HK-2 (cell line): Measurements from ENCODE around the gene CADM2.

Experiments
- DNase-seq: peaks from one replicate; pipeline ENCODE4 v3.0.0-alpha.2; 2018; ENCODE audit not compliant: unreplicated experiment

The CADM2 gene

GRCh38 chr3:85316252-85316651 is 357.5 kb downstream of the CADM2 start:
- DNase-seq, result no peak

DNA sequence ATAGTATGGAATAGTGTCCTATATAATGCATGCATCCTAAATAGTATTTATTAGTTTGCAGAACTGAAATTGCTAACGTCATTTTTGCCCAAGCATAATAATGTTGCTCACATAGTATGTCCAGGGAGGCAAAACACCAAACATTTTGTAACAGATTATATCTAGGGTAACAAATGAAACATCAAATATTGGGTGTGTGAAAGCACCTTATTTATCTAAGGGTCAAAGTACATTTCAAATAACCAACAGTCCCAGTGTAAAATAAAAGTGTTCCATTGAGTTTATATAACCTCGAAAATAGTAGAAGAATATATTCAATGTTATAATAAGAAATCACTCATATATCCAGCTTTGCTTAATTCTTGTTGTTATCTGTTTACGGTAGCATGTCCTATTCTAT is 363.1 kb downstream of the CADM2 start:
- DNase-seq, result no peak

GRCh38 chr3:85330071-85330470 is 371.3 kb downstream of the CADM2 start:
- no peak for DNase-seq

DNA sequence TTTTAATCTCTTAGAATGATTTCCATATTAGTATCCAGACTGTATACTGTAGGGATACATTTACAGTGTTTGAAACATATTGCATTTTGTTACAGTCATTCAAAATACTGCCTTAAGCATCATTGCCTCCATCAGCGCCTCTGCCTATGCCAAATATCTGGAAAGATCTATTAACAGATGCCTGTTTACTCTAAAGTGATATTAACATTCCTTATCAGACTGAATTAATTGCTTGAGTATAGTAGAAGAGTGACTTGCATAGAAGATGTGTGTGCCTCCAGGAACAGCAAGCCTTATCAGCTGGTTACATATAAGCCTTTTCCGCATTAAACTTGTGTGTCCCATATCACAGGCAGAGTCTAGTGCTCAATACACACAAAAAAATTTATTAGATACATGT is 379.1 kb downstream of the CADM2 start:
- no peak for DNase-seq

- DNase-seq, result no peak
Observed at GRCh38 chr3:85342915-85343314, 384.1 kb downstream of the CADM2 start.

DNA sequence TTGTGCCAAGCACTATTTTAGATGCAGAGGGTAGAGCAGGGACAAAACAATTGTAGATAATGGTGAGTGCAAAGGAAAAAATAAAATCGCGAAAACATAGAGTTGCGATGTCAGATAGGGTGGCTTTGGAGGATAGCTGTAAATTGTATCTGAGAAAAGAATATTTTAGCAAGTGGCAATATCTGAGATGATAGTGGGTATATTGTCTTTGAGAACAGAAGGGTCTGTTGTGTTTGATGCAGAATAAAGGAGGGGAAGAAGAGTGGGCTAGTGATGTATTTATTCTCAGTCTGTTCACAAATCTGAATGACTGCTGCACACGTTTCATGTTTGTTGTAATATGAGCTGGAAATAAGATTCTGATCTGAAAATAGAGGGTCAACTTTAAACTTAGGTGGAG is 396.8 kb downstream of the CADM2 start:
- no peak for DNase-seq

DNA sequence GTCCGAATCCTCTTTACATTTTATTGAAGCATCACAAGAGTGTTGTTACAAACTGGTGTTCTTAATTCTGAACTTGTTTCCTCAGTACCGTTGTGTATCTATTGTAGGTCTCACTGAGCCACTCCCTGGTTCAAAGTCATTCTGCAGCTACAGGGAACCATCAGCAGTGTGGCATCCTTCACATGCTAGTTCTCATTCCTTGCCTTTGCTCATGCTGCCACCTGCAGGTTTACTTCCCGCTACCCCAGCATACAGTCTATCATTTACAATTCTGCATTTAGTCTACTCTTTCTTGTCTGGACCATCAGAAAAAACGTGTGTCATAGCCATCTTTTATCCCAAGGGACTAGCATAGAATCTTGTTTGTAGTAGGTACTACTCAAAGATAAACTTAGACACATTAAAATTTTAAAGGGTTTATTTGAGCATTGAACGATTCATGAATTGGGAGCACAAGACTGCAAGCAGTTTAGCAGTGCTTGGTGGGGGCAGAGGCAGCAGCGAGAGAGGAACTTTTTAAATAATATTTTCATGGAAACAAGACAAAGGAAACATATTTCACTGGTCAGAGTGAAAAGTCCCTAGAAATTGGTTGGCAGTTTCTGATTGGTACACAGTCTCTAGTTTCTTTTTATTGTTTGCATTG is 402.1 kb downstream of the CADM2 start:
- DNase-seq, result peak; percentile 40

DNA sequence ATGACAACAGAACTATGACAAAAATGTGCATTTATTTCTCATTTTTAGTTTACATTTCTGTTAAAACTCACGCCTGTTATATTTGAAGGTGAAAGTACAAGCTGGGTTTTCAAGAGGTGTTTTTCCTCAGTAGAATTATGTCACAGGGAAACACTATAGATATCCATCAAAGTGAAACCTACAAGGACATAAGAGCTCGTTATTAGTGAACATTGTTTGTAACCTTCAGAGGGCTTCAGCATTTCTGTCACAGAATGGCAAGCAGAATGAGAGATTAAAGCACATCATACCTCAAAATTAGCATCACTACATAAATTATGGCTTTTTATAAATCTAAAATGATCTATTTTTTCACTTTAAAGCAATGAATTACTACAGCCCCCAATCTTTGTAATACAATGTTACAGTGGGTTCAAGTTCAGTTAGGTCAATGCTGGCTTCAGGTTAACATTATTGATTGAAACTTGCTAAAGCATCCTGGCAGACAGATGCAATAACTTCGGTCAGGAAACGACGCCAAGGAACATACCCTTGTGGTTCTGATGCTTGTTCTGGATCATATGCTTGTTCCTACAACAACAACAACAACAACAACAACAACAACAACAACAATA is 405.6 kb downstream of the CADM2 start:
- DNase-seq, result no peak

DNA sequence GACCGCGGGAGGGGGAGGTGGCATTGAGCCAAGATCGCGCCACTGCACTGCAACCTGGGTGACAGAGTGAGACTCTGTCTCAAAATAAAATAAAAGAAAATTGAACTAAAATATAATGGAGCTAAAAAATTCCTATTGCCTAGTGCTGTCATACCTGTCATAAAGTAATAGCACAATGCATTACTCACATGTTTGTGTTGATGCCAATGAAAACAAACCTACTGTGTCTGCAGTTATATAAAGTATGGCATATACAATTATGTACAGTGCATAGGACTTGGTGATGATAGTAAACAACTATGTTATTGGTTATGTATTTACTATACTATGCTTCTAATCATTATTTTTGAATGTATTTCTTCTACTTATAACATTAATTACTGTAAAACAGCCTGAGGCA is 411.6 kb downstream of the CADM2 start:
- DNase-seq, result no peak

GRCh38 chr3:85376131-85376530 is 417.3 kb downstream of the CADM2 start:
- no peak for DNase-seq

- DNase-seq, result no peak
Observed at GRCh38 chr3:85377115-85377514, 418.3 kb downstream of the CADM2 start.

DNA sequence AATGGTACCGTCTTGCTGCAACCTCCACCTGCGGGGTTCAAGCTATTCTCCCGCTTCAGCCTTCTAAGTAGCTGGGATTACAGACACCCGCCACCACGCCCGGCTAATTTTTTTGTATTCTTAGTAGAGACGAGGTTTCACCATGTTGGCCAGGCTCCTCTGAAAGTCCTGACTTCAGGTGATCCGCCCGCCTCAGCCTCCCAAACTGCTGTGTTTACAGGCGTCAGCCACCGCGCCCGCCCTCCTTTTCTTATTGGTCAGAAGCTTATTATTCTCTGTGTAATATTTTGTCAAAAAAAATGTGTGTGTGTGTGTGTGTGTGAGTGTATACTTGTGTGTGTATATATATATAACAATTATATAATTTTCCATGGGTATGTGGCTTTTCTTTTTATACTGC is 425.6 kb downstream of the CADM2 start:
- no peak for DNase-seq

- DNase-seq, result no peak
Observed at GRCh38 chr3:85387913-85388505, 429.2 kb downstream of the CADM2 start.

GRCh38 chr3:85394424-85394823 is 435.6 kb downstream of the CADM2 start:
- DNase-seq, result no peak

DNA sequence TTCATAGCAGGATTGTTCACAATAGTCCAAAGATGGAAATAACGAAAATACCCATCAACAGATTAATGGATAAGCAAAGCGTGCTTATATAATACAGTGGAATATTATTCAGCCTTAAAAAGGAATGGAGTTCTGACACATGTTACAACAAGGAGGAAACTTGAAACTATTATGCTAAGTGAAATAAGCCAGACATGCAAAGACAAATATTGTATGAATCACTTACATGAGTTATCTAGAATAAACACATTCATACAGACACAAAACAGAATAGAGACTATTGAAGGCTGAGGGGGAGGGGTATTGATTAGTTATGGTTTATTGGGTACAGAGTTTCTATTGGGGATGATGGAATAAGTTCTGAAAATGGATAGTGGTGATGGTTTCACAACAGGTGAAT is 438.6 kb downstream of the CADM2 start:
- DNase-seq, result no peak

DNA sequence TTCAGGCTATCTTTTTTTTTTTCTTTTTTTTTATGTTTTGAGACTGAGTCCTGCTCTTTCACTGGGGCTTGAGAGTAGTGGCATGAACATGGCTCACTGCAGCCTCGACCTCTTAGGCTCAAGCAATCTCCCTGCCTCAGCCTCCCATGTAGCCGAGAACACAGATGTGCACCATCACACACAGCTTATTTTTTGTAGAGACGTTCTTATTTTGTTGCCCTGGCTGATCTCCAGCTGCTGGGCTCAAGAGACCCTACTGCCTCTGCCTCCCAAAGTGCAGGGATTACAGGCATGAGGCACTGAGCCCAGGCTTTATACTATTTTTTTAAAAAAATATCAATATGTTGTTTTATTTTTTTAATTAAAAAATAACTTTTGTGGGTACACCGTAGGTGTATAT is 467.3 kb downstream of the CADM2 start:
- DNase-seq, result no peak

DNA sequence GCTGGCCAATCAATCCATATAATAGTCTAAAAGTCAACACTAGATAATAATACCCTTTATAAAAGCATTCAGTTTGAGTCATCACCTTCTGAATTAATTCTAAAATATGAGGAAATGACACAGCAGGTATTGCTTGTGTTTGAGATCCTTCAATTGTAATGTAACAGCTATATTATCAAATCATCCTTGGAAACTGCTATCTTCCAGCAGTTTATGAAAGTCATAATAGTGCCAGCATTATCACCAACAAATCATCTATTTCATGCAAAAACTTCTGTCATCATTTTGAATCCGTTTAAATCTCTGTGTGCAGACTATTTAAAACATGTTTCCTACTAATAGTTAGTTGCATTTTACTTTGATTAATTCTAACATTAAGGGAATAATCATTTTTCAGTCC is 468.7 kb downstream of the CADM2 start:
- DNase-seq, result no peak

DNA sequence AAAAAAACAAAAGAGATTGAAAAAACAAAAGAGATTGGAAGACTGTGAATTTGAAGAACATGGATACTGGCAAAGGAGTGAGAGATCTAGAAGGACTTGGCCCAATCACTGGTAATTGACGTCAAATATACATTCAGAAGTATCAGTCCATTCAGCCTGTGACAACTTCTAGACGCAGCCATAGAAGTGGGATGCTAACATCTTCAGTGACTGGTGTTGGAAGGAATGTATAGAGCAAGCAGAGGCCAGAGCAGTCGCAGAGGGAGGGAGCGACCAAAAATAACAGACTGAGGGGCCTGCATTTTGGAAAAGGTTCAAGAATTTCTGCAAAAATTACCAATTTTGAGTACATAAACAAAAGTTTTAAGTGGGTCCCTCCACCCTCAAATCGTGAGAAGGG is 473.3 kb downstream of the CADM2 start:
- DNase-seq, result no peak

GRCh38 chr3:85433319-85433718 is 474.5 kb downstream of the CADM2 start:
- DNase-seq, result no peak

DNA sequence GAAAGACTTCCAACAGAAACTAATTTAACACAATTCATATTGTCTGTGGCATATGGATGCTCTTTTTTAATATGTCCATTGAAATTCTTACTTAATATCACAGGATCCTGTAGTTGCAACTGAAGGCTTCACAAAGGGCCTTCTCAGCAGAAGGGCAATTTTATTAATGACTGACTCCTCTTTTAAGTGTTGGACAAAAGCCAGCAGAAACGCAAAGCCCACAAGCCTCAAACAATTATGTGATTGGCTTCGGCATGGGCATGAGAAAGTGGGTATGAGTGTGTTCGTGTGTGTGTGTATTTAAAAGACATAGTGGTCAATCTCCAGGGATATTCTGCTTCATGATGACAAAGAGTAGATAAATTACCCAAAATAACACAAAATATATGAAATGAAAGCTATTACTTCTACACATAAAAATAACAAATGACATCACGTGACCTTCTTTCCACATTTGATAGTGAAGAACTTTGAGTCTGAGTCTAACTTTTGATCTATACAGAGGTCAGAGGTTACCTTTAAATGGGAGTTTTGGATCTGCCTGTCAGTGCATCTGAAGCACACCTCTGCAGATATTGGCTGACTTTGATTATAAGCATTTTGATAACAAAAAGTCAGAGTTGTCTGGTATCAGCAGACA is 496.9 kb downstream of the CADM2 start:
- no peak for DNase-seq

GRCh38 chr3:85474241-85474640 is 515.5 kb downstream of the CADM2 start:
- DNase-seq, result no peak

DNA sequence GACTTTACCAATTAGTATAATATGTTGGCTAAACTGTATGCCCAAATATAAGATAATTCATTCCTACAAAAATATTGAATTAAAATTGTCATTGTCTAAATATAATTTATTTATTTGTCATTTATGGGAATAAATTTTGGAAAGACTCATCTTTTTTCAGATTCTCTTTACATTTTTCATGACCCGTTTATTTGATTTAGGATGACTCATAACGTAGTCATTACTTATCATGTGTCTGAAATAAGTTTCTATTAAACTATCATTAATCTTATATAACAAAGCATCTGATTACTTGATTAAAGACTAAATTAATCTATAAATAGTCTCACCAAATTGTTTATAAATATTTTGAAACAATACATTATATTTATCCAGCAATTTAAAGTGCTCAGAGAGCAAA is 516.6 kb downstream of the CADM2 start:
- DNase-seq, result no peak

- DNase-seq, result no peak
Observed at GRCh38 chr3:85476891-85477495, 518.2 kb downstream of the CADM2 start.
